WTC11 (cell line): Measurements from ENCODE around the gene CDK2AP2. TPM values are rescaled to one million over a fixed set of nuclear protein-coding genes. Genes with fewer than 3 reads are reported as not detected.
"Not testable (repeated sequence)": the region's sequence is repeated elsewhere in the genome, so short reads cannot be mapped to it uniquely, and the experiment has no call there.

Experiments used
- ATAC-seq: fragments of 200-7000 bp; cut with Tn5 transposase; 2 replicates; pipeline ENCODE4 v1.10.0; 2021; ENCODE audit warnings: mild to moderate bottlenecking, moderate library complexity
- CTCF ChIA-PET: fragments of 300-600 bp; sonication (Branson Sonifier 250); formaldehyde crosslinking; loops from one replicate; lab custom pipeline; 2021; ENCODE audit warnings: antibody characterized with exemption; lab: Charles Lee
- POLR2A ChIA-PET: fragments of 350-600 bp; sonication (Branson Sonifier 250); formaldehyde crosslinking; loops from one replicate; lab custom pipeline; 2021; ENCODE audit warnings: antibody characterized with exemption; lab: Charles Lee
- DNase-seq: peaks from one replicate; pipeline ENCODE4 v3.0.0; 2021; ENCODE audit warnings: low spot score
- H3K27ac Mint-ChIP-seq: 2 replicates; pipeline ENCODE4 v1.8.0; 2021; ENCODE audit warnings: mixed read lengths
- H3K27me3 Mint-ChIP-seq: 2 replicates; pipeline ENCODE4 v1.8.0; 2021; ENCODE audit warnings: low read depth, mild to moderate bottlenecking, moderate library complexity, mixed read lengths
- H3K36me3 Mint-ChIP-seq: 2 replicates; pipeline ENCODE4 v1.8.0; 2021; ENCODE audit warnings: mixed read lengths
- H3K4me1 Mint-ChIP-seq: 2 replicates; pipeline ENCODE4 v1.8.0; 2022; ENCODE audit warnings: mixed read lengths
- H3K4me3 Mint-ChIP-seq: 2 replicates; pipeline ENCODE4 v1.8.0; 2021; ENCODE audit warnings: mild to moderate bottlenecking, moderate library complexity, mixed read lengths
- H3K9me3 Mint-ChIP-seq: 2 replicates; pipeline ENCODE4 v1.8.0; 2021; ENCODE audit warnings: mixed read lengths
- AFF4 ChIP-seq: sonication (generic); formaldehyde crosslinking; IDR thresholded peaks from 2 replicates; pipeline ENCODE4 v1.8.1; 2023; ENCODE audit warnings: mild to moderate bottlenecking, missing genetic modification reagents, borderline replicate concordance
- CREB1 ChIP-seq: sonication (generic); formaldehyde crosslinking; IDR thresholded peaks from 2 replicates; pipeline ENCODE4 v1.8.0; 2023; ENCODE audit warnings: mild to moderate bottlenecking, missing genetic modification reagents
- E2F1 ChIP-seq: sonication (generic); formaldehyde crosslinking; IDR thresholded peaks from 2 replicates; pipeline ENCODE4 v1.8.0; 2022; ENCODE audit warnings: mild to moderate bottlenecking, missing genetic modification reagents
- ELF4 ChIP-seq: sonication (generic); formaldehyde crosslinking; IDR thresholded peaks from 2 replicates; pipeline ENCODE4 v1.8.1; 2022; ENCODE audit warnings: low read depth, mild to moderate bottlenecking, moderate library complexity, missing genetic modification reagents
- FOXK1 ChIP-seq: sonication (generic); formaldehyde crosslinking; IDR thresholded peaks from 2 replicates; pipeline ENCODE4 v1.8.0; 2022; ENCODE audit warnings: mild to moderate bottlenecking, moderate library complexity, missing genetic modification reagents
- FOXP4 ChIP-seq: sonication (generic); formaldehyde crosslinking; IDR thresholded peaks from 2 replicates; pipeline ENCODE4 v1.8.0; 2022; ENCODE audit warnings: mild to moderate bottlenecking, missing genetic modification reagents
- HMGXB4 ChIP-seq: sonication (generic); formaldehyde crosslinking; IDR thresholded peaks from 2 replicates; pipeline ENCODE4 v1.8.1; 2023; ENCODE audit warnings: mild to moderate bottlenecking, moderate library complexity, missing genetic modification reagents
- TCF7 ChIP-seq: sonication (generic); formaldehyde crosslinking; IDR thresholded peaks from 2 replicates; pipeline ENCODE4 v1.8.0; 2022; ENCODE audit warnings: mild to moderate bottlenecking, low read depth, missing genetic modification reagents, moderate library complexity
- USF2 ChIP-seq: sonication (generic); formaldehyde crosslinking; IDR thresholded peaks from 2 replicates; pipeline ENCODE4 v1.8.1; 2023; ENCODE audit warnings: mild to moderate bottlenecking, missing genetic modification reagents, moderate library complexity
- ZNF232 ChIP-seq: sonication (generic); formaldehyde crosslinking; IDR thresholded peaks from 2 replicates; pipeline ENCODE4 v1.8.0; 2022; ENCODE audit warnings: mild to moderate bottlenecking, missing genetic modification reagents
- ZNF396 ChIP-seq: fragments of 250-450 bp; sonication (Bioruptor Pico); IDR thresholded peaks from 2 replicates; pipeline ENCODE4 v1.8.0; 2021; ENCODE audit warnings: mild to moderate bottlenecking, moderate library complexity, borderline replicate concordance
- total RNA-seq: library from RNA; stranded (reverse); gene quantifications from 3 replicates; pipeline ENCODE4 v1.2.3, GENCODE V29; 2021

Gene CDK2AP2
- total RNA-seq, 1 experiment from 2014 or later, result 53.1 TPM

GRCh38 chr11:67465530-67465929, 42.4 kb downstream of the CDK2AP2 start:
- Mint-ChIP-seq H3K4me1 (peaks cover 23% of the 10 kb centered on the region), H3K4me3 (peak overlapping the region; percentile 79), H3K27ac (peak overlapping the region; percentile 63)
- ATAC-seq, H3K36me3 Mint-ChIP-seq, H3K27me3 Mint-ChIP-seq, H3K9me3 Mint-ChIP-seq, DNase-seq: not testable (repeated sequence)
- ChIA-PET CTCF (interaction anchor here (1.0 kb wide), 2 partner anchors 64 to 114 kb away, joined by 3 to 4 read pairs; partner anchors contain the start of gene PPP1CA), POLR2A (interaction anchor here (0.6 to 1.1 kb wide), 4 partner anchors 92 to 1164 kb away, joined by 3 to 4 read pairs (median 3); partner anchors contain the start of gene POLD4)

- Mint-ChIP-seq H3K36me3 (no peaks in the 10 kb centered on the region), H3K4me1 (peaks cover 23% of the 10 kb centered on the region), H3K27me3 (0 out of 2 replicates have a peak, but pooled peaks cover 4% of the 10 kb centered on the region), H3K4me3 (peak overlapping the region; percentile 79), H3K9me3 (no peaks in the 10 kb centered on the region), H3K27ac (peak overlapping the region; percentile 63)
- ATAC-seq (no peak; the same call in 1 of the 2 replicates), DNase-seq (no peak)
- ChIA-PET POLR2A (interaction anchor here (0.6 to 1.1 kb wide), 4 partner anchors 91 to 1163 kb away, joined by 3 to 4 read pairs (median 3); partner anchors contain the start of gene POLD4), CTCF (interaction anchor here (1.0 kb wide), 2 partner anchors 64 to 114 kb away, joined by 3 to 4 read pairs; partner anchors contain the start of gene PPP1CA)
- TF ChIP-seq ELF4 (CRISPR knock-in tag) (no peak), ZNF232 (CRISPR knock-in tag) (0 out of 2 replicates have a peak, but pooled peaks have one; percentile 11), HMGXB4 (0 out of 2 replicates have a peak, but pooled peaks have one; percentile 3)
Observed at GRCh38 chr11:67465189-67465510, 42.8 kb downstream of the CDK2AP2 start.

- H3K27me3 Mint-ChIP-seq, result peaks cover 6% of the 10 kb centered on the region; the same call in 1 of the 2 replicates
- H3K9me3 Mint-ChIP-seq, result no peaks in the 10 kb centered on the region
- no peaks in the 10 kb centered on the region for H3K36me3 Mint-ChIP-seq
- H3K4me3 Mint-ChIP-seq, result peak overlapping the region; percentile 79
- H3K4me1 Mint-ChIP-seq, result peaks cover 23% of the 10 kb centered on the region
- ATAC-seq (peak; percentile 78), DNase-seq (peak; percentile 91)
- H3K27ac Mint-ChIP-seq, result 0 out of 2 replicates have a peak overlapping the region, but pooled peaks have one; percentile 45
- ChIA-PET POLR2A (interaction anchor here (0.6 to 1.1 kb wide), 4 partner anchors 91 to 1163 kb away, joined by 3 to 4 read pairs (median 3); partner anchors contain the start of gene POLD4), CTCF (interaction anchor here (1.0 kb wide), 2 partner anchors 63 to 113 kb away, joined by 3 to 4 read pairs; partner anchors contain the start of gene PPP1CA)
- 0 out of 2 replicates have a peak, but pooled peaks have one; percentile 67 for TF ChIP-seq E2F1 (CRISPR knock-in tag)
- 0 out of 2 replicates have a peak, but pooled peaks have one; percentile 66 for TF ChIP-seq FOXP4 (CRISPR knock-in tag)
- 0 out of 2 replicates have a peak, but pooled peaks have one; percentile 39 for TF ChIP-seq AFF4 (CRISPR knock-in tag)
- TF ChIP-seq USF2, result peak; percentile 90
- 0 out of 2 replicates have a peak, but pooled peaks have one; percentile 24 for TF ChIP-seq CREB1 (CRISPR knock-in tag)
- TF ChIP-seq ZNF232 (CRISPR knock-in tag), result 0 out of 2 replicates have a peak, but pooled peaks have one; percentile 19
- TF ChIP-seq FOXK1 (CRISPR knock-in tag), result peak; percentile 72; the same call in 1 of the 2 replicates
- TF ChIP-seq TCF7 (CRISPR knock-in tag), result no peak
- no peak for TF ChIP-seq ZNF396 (CRISPR knock-in tag)
- TF ChIP-seq HMGXB4, result 0 out of 2 replicates have a peak, but pooled peaks have one; percentile 26
Observed at GRCh38 chr11:67464411-67465188, 43.4 kb downstream of the CDK2AP2 start.
